ENCODE results near the gene ADISSP.
A peak's percentile ranks its signal among the peaks of the same experiment; 100 is the strongest.

The ADISSP gene

DNA sequence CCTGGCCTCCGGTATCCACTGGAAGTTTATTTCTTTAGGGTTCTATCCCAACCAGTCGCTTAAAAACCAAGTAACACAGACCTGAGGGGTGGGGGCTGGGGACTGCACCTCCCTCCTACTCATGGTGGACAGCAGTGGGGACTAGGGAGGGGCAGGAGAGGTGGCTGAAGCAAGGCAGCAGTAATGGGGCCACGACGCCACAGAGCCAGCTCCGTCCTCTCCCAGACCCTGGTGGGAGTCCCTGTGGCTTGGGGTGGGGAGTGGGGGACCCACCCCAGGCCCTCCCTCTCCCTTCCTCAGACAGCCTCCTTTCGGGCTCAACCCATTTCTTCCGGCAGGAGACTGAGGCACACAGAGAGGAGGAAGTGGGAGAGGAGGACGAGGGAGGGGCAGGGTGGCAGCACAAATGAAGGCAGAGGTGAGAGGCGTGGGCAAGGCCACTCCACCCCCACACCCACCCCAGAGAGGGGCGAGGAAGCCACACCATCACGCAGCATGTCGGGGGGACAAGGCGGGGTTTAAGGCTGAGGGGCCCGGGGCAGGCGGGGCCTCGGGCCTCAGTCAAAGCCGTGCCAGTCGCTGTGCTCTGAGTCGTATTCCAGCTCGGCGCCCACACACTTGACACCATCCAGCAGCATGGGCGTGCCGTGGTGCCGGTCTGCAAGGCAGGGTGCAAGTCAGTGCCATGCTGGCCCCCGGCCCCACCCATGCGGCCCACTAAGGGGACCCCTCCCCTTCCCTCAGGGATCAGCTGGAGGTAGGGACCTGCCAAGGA, 13.9 kb downstream of the ADISSP start:
- DNase-seq = no peak

- DNase-seq = peak; percentile 57
Observed at GRCh38 chr20:3753098-3753497, 14.5 kb downstream of the ADISSP start.

DNA sequence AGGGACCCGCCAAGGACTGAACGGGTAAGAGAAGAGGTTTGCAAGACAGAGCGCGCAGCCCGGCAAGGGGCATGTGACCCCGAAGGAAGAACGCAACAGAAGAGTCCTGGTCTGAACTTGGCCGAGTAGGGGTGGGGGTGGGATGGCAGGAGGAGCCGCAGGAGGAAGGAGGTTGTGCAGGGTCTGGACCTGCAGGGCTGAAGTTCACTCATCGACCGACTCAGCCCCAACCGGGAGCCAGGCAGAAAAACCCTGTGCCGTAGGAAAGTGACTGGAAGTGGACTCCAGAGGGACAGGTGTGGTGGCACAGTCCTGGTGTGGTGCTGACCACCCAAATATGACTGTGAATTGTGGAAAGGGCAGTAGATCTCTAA, 15.2 kb downstream of the ADISSP start:
- DNase-seq = no peak

- no peak for DNase-seq
Observed at GRCh38 chr20:3751675-3752385, 15.7 kb downstream of the ADISSP start.

DNA sequence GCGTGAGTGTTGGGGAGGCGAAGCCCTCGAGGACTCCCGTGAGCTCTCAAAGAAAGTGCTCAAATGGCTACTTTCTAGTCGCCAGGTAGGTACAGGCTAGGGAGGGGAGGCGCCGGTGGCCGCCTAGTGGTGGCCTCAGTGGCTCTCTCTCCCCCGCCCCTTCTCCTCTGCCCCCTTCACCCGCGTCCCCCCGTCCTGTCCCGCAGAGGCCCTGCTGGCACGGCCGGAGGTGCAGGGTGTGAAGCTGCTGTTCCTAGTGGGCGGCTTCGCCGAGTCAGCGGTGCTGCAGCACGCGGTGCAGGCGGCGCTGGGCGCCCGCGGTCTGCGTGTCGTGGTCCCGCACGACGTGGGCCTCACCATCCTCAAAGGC, 16.3 kb downstream of the ADISSP start:
- no peak for DNase-seq

- no peak for DNase-seq
Observed at GRCh38 chr20:3749689-3750531, 17.6 kb downstream of the ADISSP start.

DNA sequence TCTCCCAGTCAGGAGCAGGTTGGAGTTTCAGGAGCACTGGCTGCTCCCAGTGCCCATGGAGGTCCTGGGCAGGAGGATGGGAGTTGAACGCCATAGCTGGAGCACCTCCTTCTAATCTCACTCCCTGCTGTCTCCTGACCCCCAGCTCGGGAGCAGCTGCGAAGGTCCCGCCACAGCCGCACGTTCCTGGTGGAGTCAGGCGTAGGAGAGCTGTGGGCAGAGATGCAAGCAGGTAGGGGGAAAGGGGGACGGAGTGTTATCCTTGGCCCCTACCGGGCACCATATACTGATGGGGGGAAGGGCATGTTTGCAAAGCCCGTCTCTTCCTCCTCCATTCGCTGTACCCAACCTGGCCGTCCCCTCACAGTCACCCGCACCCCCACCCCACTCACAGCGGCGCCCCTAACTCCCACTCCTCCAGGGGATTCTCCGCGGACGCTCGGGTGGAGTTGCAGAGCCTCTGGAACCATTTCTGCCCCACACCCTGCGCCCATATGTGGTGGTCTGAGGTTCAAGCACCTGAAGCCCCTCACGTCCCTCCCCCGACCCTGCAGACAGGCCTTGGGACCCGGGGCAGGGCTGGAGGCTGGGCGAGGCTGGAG, 18.4 kb downstream of the ADISSP start:
- DNase-seq = no peak

DNA sequence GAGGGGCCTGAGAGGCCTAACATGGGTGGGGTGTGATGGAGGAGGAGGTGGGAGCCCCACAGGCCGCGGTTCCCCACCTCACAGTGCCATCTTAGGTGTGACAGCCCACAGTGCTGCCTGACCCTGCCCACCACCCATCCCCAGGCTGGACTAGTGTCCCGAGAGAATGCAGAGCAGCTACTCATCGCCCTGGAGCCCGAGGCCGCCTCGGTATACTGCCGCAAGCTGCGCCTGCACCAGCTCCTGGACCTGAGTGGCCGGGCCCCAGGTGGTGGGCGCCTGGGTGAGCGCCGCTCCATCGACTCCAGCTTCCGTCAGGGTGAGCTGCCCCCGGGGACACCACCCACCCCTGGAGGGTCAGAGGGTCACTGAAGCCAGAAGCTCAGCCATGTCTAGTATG, 19.5 kb downstream of the ADISSP start:
- DNase-seq = no peak

- no peak for DNase-seq
Observed at GRCh38 chr20:3747471-3747870, 20.1 kb downstream of the ADISSP start.

DNA sequence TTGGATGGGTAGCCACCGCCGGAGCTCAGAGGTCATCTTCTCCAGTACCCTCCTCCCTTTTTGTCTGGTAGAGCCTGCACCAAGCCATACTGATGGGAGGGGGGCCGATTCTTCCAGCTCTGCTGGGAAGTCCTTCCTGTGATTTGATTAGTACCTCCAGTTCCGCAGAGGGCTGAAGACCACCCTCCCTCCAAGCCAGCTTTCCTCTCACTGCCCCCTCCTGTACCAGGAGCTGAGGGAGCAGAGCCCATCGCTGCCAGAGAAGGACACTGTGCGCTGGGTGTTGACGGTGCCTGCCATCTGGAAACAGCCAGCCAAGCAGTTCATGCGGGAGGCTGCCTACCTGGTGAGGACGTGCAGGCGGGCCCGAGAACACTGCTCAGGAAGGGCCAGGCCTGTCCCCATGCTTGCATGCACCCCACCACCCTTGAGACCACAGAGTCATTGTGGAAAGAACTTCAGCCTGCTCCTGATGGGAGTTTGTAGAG, 21.8 kb downstream of the ADISSP start:
- no peak for DNase-seq

GRCh38 chr20:3744806-3745685, 22.5 kb downstream of the ADISSP start:
- no peak for DNase-seq

GRCh38 chr20:3744037-3744436, 23.5 kb downstream of the ADISSP start:
- DNase-seq = no peak

GRCh38 chr20:3743251-3743650, 24.3 kb downstream of the ADISSP start:
- no peak for DNase-seq

- no peak for DNase-seq
Observed at GRCh38 chr20:3741836-3742458, 25.6 kb downstream of the ADISSP start.

DNA sequence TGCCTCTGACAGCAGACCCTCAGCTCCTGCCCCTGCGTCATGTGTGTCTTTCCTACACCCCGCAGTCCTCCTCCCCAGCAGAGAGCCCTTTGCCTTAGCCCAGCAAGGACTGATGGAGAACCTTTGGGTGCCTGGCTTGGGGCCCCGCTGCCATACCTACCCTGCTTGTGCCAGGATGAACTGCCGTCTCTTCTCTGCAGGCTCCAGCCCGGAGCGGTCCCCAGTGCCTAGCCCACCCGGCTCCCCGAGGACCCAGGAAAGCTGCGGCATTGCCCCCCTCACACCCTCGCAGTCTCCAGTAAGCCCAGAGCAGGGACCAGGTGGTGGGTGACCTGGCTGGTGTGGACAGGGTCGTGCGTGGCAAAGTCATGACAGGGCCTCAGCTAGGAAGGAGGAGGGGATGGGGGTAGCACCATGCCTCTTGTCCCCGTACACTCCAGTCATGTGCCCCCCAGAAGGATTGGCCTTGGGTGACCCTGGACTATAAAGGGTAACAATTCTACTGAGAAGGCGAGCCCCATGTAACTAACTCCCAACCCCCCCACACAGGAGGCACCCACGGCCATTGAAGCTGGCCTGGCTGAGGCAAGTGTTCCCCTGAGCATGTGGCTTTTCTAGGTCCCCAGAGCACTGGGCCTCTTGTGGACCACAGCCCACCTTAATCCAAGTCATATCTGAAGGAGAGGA, 26.8 kb downstream of the ADISSP start:
- no peak for DNase-seq

GRCh38 chr20:3739926-3740451, 27.6 kb downstream of the ADISSP start:
- DNase-seq = no peak

DNA sequence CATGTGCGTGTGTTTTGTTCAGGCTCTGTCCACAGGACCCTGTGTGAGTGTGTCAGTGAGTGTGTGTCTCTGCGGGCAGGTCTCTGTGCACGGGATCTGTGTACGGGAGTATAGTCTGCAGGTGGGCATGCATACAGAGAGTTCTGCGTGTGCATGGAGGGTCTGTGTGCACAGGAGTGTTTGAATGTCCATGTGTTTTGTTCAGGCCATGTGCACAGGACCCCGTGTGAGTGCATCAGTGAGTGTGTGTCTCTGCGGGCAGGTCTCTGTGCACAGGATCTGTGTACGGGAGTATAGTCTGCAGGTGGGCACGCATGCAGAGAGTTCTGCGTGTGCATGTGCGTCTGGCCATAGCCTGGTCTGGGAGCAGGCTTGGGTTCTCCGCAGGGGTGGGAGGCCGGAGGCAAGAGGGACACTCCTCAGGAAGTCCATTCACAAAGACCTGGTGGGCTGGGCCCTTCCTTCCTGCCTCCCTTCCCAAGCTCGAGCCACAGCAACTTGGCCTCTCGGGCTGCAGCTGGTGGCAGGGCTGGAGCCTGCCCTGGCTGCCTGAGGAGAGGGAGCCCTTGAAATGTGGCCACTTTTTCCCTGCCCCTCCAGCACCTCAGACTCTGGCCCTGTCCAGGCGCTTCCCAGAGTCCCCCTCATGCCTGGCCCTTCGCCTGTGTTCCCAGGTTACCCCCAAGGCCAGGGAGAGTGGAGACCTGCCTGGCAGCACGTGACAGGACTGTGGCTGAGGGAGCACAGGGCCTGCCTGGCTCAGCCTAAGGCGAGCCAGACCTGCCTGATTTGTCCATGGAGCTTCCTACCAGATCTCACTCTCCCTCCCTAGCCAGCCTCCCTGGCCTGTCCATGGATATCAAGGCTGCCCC, 28.3 kb downstream of the ADISSP start:
- no peak for DNase-seq

GRCh38 chr20:3738111-3739053, 29.2 kb downstream of the ADISSP start:
- no peak for DNase-seq
